ENCODE measurements around the gene STAT6.
A peak's percentile ranks its signal among the peaks of the same experiment; 100 is the strongest.

Gene STAT6

GRCh38 chr12:57148469-57149244 is 37.5 kb upstream of the STAT6 start:
- H3K4me1 ChIP-seq = peaks cover 4 to 91% (median 88%) of the 10 kb centered on the region in 4 donors
- no peaks in the 10 kb centered on the region for H3K27me3 ChIP-seq
- no peak overlapping the region for H3K4me3 ChIP-seq
- TF ChIP-seq CTCF (IDR thresholded peaks at IDR 0.05) = no peak
- intact Hi-C loops (cut with DNase I; ENCODE audit: low total_unique reads) = no loop called here
- no peaks in the 10 kb centered on the region for H3K9me3 ChIP-seq
- peaks cover 26 to 48% (median 43%) of the 10 kb centered on the region in 3 donors for H3K36me3 ChIP-seq
- peak overlapping the region; percentile 73 to 85 for H3K27ac ChIP-seq
- peak; percentile 87 to 90 for DNase-seq

GRCh38 chr12:57146961-57147944 is 36.1 kb upstream of the STAT6 start, which contains the start of gene LRP1-AS:
Gene LRP1-AS, minus strand, starts transcription at chr12:57147619.
- Histone ChIP-seq H3K4me3 (no peak within 1 kb of the TSS), H3K9me3 (no peaks in the 10 kb centered on the region), H3K36me3 (peaks cover 41 to 62% (median 55%) of the 10 kb centered on the region in 3 donors), H3K27ac (peak within 1 kb of the TSS; percentile 73 to 85), H3K4me1 (peaks cover 4 to 89% (median 75%) of the 10 kb centered on the region in 4 donors), H3K27me3 (no peaks in the 10 kb centered on the region)
- intact Hi-C loops (cut with DNase I; ENCODE audit: low total_unique reads) = no loop called here
- no peak for TF ChIP-seq CTCF (IDR thresholded peaks at IDR 0.05)
- peak in 1 of 2 donors; percentile 71 for DNase-seq

GRCh38 chr12:57146092-57146491 is 34.9 kb upstream of the STAT6 start:
- Histone ChIP-seq H3K27me3 (no peaks in the 10 kb centered on the region), H3K9me3 (no peaks in the 10 kb centered on the region), H3K4me1 (peaks cover 4 to 86% (median 66%) of the 10 kb centered on the region in 4 donors), H3K4me3 (no peak overlapping the region), H3K27ac (peak overlapping the region; percentile 73 to 85), H3K36me3 (peaks cover 52 to 70% (median 67%) of the 10 kb centered on the region in 3 donors)
- TF ChIP-seq CTCF (IDR thresholded peaks at IDR 0.05) = no peak
- intact Hi-C loops (cut with DNase I; ENCODE audit: low total_unique reads) = no loop called here
- no peak for DNase-seq

GRCh38 chr12:57145460-57146059 is 34.4 kb upstream of the STAT6 start:
- Histone ChIP-seq H3K9me3 (no peaks in the 10 kb centered on the region), H3K27ac (peak overlapping the region; percentile 73 to 85)

More at GRCh38 chr12:57145460-57146059, 34.4 kb upstream of the STAT6 start:
- no peak for TF ChIP-seq CTCF (IDR thresholded peaks at IDR 0.05)
- intact Hi-C loops (cut with DNase I; ENCODE audit: low total_unique reads) = no loop called here
- no peaks in the 10 kb centered on the region for H3K27me3 ChIP-seq
- no peak overlapping the region for H3K4me3 ChIP-seq
- no peak for DNase-seq
- H3K4me1 ChIP-seq = peaks cover 4 to 81% (median 61%) of the 10 kb centered on the region in 4 donors
- H3K36me3 ChIP-seq = peaks cover 57 to 72% (median 70%) of the 10 kb centered on the region in 3 donors

Data from tibial artery (tissue), 4 donors.